K562 treated with DMSO at 1 percent for 24 hours (cell line): ENCODE results near the gene MARCHF9. TPM values are rescaled to one million over a fixed set of nuclear protein-coding genes. Genes with fewer than 3 reads are reported as not detected.

Experiments
- total RNA-seq: library from RNA; unstranded; fragments of 300-600 nt; gene quantifications from 2 replicates; pipeline ENCODE4 v1.2.3, GENCODE V29; 2022; ENCODE audit warnings: low read depth; ENCODE audit not compliant: insufficient read depth

The MARCHF9 gene, protein sequence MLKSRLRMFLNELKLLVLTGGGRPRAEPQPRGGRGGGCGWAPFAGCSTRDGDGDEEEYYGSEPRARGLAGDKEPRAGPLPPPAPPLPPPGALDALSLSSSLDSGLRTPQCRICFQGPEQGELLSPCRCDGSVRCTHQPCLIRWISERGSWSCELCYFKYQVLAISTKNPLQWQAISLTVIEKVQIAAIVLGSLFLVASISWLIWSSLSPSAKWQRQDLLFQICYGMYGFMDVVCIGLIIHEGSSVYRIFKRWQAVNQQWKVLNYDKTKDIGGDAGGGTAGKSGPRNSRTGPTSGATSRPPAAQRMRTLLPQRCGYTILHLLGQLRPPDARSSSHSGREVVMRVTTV
- total RNA-seq: 12.7 and 13.9 TPM in 2 replicates

DNA sequence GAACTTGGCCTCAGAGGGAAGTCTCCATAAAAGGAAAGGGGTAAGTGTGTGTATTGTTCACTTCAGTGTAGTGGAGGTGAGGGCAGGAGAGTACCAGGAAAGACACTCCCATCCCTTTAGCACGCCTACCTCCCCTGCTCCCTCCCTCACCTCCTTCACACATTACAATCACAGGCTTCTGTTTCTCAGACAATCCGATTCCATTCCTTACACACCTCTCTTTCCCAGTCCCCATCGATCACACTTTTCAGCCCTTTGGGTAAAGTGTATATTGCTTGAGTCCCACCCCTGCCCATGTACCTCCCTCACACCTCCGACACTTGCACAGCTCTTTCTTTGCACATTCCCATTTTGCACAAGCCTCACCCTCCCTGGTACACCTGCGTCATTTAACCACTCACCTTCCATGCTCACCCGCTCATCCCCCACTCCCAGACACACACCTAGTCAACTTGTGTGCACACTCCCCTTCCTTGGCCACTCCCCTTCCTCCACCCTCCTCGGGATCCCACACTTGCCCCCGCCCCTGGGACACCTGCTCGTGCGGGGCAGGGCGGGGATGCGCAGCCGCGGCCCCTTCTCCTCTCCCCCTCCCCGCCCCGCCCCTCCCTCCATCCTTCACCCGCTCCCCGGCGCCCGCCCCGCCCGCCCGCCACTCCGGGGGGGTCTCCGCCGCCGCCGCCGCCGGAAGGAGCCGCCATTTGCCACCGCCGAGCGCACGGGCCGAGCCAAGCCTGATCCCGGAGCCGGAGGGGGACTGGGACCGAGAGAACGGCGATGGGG, at the start of gene MARCHF9:
Gene MARCHF9 (plus strand): TSS at position 693 of the 783 bp plus-strand sequence. CDS start 426 bp downstream, outside the sequence.

DNA sequence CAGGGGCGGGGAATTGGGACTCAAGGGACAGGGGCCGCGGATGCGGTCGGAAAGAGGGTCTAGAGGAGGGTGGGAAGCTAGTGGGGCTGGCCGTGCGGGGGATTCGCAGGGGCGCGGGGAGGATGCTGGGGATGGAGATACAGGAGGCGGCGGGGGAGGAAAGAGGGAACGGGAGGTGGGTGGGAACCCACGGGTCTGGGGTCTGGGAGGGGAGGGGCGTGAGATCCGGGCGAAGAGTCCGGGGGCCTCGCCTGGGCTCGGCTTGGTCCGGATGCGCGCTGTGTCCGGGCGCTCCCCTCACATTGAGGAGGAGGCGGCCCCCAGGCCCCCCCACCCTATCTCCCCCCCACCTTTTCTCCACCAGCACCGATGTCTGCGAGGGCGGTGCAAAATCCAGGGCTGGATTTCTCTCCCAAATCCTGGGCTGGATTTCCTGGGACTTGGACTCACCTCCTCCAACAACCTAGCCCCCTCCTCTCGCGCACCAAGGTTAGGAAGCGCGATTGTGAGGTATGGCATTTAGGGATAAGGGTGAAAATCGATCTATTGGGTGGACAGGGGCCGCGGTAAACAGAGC, 16.2 kb upstream of the MARCHF9 start, which contains the start of gene AGAP2:
Gene AGAP2 (minus strand): TSS at position 82 of the 577 bp plus-strand sequence. CDS start 496 bp downstream, outside the sequence.

DNA sequence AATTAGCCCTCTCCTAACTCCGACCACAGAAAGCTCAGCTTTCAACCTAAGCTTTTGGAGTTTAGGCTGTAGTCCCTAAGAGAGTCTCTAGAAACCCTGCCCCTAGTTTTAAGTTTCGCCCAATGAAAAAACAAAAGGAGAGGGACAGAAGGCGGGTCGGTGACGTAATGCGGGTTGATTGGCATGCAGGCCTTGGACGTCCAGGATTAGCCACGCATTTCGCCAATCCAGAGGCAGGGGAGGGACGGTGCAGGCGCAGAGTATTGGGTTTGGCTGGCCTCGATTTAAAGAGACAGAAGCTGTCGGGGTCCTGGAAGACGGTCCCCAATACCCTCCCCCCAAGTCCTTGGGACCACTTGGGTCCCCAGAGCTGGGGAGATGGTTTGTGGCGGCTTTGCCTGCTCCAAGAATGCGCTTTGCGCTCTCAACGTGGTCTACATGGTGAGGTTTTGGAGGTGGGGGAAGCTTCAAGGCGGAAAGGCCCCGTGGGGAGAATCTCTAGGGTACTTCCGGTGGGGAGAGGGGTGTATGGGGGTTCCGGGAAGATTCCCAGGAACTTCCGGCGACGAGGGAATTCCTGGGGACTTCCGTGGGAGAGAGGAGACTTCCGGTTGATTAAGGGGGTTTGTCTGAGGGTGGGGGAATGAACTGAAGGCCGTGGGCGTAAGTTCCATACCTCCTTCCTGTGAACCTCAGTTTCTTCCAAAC, 10.0 kb upstream of the MARCHF9 start, which contains the start of gene TSPAN31:
Gene TSPAN31 (plus strand): TSS at position 263 of the 708 bp plus-strand sequence. CDS start 116 bp downstream, at position 379.

DNA sequence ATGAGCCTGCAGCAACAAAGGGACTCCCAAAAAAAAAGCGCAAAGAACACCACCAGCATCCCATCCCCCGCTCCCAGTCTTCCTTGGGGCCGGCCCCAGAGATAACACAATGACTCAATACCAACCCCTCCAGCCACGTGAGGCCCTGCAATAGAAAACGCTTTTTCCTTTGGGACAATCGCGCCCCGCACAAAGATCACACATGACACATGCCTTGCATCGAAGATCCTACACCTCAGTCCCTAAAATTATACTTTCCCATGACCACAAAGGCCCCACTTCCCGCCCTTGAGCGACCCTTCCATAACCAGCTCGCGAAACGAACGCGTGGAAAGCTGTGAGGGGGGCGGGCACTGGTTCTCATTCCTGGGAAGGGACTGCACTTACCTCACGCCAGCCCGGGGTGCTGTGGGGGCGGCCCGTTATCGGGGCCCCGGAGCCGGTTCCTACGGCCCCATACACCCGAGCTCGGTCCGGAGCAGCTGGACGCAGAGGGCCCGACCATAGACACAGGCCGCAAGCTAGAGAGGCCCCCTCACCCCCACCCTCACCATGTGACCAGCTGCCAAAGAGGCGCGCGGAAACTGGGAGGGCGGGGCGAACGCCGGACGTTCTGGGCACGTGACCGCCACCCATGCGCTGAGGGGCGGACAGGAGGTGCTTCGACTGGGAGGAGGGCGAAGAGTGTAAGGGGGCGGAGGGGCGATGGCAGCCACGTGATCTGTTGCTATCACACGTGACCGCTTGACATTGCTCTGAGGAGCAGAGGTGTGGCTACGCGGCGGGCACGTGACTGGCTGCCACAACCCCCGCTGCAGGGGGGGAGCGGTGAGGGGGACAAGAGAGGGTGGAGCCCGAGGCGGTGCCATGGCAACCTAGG, 2.9 kb upstream of the MARCHF9 start, which contains the start of gene CDK4:
Gene CDK4 (minus strand): TSS at position 523 of the 880 bp plus-strand sequence. CDS start 593 bp downstream, outside the sequence.

DNA sequence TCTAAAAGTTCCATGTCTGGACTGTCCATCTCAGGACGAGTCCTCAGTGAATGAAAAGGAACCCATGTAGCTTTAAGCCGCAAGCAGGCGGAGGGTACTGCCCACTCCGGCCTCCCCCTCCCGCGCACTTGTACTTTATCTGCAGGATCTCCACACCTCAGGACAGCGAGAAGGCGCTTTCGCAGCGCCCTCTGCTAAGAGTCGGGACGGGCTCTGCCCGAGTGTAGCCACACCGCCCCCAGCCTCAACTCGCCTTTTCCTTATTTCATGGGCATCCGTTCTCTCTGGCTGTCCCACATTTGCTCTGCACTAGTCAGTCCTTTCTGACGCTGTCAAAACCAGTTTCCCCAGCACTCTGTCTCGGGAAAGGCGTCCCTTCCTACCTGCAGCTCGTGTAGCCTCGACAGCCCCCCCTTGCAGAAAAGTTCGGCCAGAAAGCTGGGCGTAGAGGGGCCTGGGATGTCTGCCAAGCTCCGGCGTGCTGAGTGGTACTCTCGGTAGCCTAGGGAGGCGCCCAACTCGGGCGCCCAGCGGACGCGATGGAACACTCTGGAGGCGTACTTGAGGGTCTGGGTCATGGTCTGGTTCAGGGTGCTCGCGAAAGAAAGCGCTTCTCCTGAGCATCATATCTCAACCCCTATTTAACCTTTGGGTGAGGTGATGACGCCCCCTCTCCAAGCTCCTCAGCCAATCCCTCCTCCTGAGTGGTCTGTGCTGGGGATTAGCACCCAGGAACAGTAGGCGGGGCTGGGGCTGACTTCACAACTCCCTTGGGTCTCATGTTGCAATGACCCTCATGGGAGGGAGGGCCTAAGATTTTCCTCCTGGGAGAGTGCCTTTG, 11.8 kb downstream of the MARCHF9 start, which contains the start of gene CYP27B1:
Gene CYP27B1 (minus strand): TSS at position 615 of the 841 bp plus-strand sequence. CDS start 37 bp downstream, at position 578.

DNA sequence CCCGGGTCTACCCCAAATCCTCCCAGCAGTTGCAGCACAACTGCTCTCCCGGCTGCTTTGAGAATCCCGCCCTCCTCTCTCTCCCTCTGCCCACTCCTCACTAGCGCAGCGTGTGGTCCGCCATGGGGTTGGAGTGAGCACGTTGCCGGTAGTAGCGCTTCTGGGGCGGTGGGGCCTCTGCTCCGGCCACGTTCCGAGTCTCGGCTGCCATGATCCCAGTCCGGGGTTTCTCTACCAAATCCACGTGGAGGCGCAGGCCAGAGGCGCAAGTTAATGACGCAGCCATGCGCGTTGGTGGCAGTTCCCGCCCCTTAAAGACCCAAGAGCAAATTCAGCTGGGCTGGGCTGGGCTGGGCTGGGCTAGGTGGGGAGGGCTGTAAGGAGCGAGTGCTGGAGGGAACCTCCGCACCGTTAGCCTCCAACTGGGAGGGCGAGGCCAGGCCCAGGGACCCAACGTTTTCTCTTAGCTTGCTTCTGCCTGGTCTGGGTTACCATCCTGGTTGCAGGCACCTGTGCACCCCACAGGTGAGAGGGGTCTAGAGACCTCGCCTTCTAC, 17.0 kb downstream of the MARCHF9 start, which contains the start of gene METTL1:
Gene METTL1 (minus strand): TSS at position 233 of the 556 bp plus-strand sequence. CDS start 22 bp downstream, at position 211.

DNA sequence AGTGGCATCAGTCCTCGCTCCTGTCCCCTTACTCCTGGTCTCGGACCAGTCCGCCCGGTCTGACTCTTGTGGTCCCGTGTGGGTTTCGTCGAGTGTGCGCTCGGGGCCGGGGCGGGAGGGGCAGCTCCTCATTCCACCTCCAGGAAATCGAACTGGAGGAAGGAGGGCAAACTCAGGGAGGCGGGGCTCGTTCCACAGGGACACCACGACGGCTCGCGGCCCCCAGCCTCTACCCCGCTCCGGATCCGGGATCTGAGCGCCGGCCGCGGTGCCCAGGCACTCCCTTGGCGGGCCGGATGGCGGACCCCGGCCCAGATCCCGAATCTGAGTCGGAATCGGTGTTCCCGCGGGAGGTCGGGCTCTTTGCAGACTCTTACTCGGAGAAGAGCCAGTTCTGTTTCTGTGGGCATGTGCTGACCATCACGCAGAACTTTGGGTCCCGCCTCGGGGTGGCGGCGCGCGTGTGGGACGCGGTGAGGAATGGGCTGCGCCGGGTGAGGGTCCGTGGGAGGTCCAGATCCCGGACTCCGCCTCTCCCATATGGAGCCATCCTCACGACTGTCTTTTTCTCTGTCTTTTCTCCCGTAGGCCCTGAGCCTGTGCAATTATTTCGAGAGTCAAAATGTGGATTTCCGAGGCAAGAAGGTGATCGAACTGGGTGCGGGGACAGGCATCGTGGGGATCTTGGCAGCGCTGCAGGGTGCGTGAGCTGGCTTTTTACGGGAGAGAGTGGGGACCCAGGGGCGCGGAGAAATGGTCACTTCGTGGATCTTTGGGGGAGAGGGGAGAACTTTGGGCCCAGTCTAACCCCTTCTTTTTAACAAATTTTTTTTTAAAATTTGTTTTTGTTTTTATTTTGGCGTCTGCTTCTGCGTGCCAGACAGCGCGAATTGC, 17.8 kb downstream of the MARCHF9 start, which contains the start of gene EEF1AKMT3:
Gene EEF1AKMT3 (plus strand): TSS at position 186 of the 894 bp plus-strand sequence. CDS start 111 bp downstream, at position 297.

DNA sequence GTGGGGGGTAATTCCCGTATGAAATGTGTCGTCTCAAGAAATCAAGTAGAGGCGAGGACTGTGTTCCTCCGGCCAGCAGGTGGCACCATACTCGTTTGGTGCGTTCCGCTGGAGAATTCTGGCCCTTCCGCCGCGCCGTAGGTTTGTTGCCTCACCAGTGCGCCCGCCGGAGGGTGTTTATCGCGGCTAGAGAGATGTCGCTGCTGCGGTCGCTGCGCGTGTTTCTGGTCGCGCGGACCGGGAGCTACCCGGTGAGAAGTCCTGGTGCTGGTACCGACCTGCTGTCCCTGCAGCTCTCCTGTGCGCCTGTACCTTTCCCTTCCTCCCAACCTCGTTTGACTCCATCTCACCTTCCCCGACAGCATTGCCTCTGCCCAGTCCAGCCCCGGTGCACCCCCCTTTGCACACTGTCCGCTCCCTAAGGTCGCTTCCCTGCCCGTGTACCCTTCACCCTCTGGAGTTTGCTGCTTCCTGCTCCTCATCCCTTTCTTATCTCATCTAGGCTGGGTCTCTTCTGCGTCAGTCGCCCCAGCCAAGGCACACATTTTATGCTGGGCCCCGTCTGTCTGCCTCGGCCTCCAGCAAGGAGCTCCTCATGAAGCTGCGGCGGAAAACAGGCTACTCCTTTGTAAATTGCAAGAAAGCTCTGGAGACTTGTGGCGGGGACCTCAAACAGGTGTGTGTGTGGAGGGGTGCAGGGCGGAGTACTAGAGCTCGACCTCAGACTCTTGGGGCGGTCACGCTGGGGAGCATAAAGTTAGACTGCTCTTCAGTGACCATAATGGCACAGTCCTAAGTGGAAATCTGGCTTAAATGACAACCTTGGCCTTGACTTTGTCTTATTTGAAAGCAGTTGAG, 27.9 kb downstream of the MARCHF9 start, which contains the start of gene TSFM:
Gene TSFM (plus strand): TSS at position 180 of the 858 bp plus-strand sequence. CDS start 15 bp downstream, at position 195.

Other genes starting within 250 kb of the MARCHF9 start
- 196 and 208 TPM in 2 replicates for gene DDIT3, start 234.6 kb upstream of the MARCHF9 start, total RNA-seq
- gene MBD6, start 232.3 kb upstream of the MARCHF9 start, total RNA-seq: 26.8 and 32.7 TPM in 2 replicates
- 184 and 186 TPM in 2 replicates for gene DCTN2, start 207.9 kb upstream of the MARCHF9 start, total RNA-seq
- gene KIF5A, start 205.1 kb upstream of the MARCHF9 start, total RNA-seq: 11.0 and 12.9 TPM in 2 replicates
- 34.6 and 38.6 TPM in 2 replicates for gene PIP4K2C, start 163.9 kb upstream of the MARCHF9 start, total RNA-seq
- not detected in 2 replicates for gene DTX3, start 150.3 kb upstream of the MARCHF9 start, total RNA-seq
- gene ARHGEF25, start 143.7 kb upstream of the MARCHF9 start, total RNA-seq: 16.4 and 17.6 TPM in 2 replicates
- gene B4GALNT1, start 121.9 kb upstream of the MARCHF9 start, total RNA-seq: 67.2 and 69.6 TPM in 2 replicates
- gene OS9, start 61.0 kb upstream of the MARCHF9 start, total RNA-seq: 291 and 302 TPM in 2 replicates
- gene AGAP2, start 16.4 kb upstream of the MARCHF9 start, total RNA-seq: 0.38 and 0.45 TPM in 2 replicates
- gene TSPAN31, start 10.1 kb upstream of the MARCHF9 start, total RNA-seq: 17.6 and 19.4 TPM in 2 replicates
- gene CDK4, start 2.8 kb upstream of the MARCHF9 start, total RNA-seq: 148 and 150 TPM in 2 replicates
- gene CYP27B1, start 12.0 kb downstream of the MARCHF9 start, total RNA-seq: 1.5 and 1.9 TPM in 2 replicates
- gene METTL1, start 17.0 kb downstream of the MARCHF9 start, total RNA-seq: 3.0 and 5.5 TPM in 2 replicates
- 5.8 and 6.3 TPM in 2 replicates for gene EEF1AKMT3, start 17.5 kb downstream of the MARCHF9 start, total RNA-seq
- 27.2 and 32.6 TPM in 2 replicates for gene TSFM, start 27.7 kb downstream of the MARCHF9 start, total RNA-seq
- 0.94 and 2.1 TPM in 2 replicates for gene AVIL, start 63.6 kb downstream of the MARCHF9 start, total RNA-seq
- 118 and 123 TPM in 2 replicates for gene CTDSP2, start 91.6 kb downstream of the MARCHF9 start, total RNA-seq
- gene ATP23, start 186.5 kb downstream of the MARCHF9 start, total RNA-seq: 16.1 and 18.6 TPM in 2 replicates